ENCODE data around the gene ADAMTS16.

The ADAMTS16 gene

DNA sequence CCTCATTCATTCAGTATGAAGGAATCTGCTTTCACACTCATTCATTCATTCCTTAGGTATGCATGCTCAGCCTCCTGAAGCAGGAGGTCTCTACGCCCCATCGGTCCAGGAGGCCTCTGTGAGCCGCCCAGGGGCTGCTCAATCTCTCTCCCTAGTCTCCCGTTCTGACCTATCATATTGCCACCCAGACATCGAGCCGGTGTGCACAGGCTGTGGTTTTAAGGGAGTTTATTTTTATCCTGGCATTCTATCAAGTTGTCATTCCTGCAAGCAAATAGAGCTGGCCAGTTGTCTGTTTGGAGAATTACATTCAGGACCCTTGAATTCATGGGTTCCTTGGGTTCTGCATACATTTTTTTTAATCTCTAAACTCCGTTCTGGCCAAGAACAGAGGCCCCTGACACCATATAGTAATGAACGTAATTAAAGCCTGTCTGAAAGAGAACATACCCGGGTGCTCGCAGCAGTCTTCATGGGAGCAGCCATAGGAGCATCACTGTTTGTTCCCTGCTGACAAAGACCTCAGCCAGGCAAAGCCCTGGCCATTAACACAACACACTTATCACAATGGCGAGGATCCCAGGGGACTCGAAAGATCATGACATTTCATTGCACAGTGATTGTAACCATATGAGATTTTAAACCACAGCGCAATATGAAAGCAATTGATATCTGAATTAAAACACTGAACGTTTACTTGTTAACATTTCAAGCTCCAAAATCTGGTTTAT is 80.9 kb downstream of the ADAMTS16 start:
- in situ Hi-C loops (cut with MboI; ENCODE audit: low sequenced_read_pairs): no loop called here

DNA sequence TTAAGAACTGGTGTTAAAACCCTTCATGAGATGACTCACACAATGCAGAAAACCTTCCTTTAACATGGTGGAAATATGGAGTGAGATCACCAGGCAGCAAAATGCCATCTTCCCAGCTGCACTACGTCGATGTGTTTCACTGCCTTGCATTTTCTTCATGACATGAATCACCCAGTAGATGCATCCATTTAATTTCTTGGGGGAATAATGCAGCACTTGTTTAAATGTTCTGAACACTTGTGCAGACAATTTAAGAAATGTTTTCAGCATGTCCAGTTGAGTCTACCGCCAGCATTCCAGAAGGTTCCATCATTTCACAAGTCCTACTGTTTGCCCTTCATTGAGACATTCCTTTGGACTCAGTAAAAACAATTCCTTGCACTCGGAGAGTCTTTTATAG is 81.6 kb downstream of the ADAMTS16 start:
- in situ Hi-C loops (cut with MboI; ENCODE audit: low sequenced_read_pairs): no loop called here

DNA sequence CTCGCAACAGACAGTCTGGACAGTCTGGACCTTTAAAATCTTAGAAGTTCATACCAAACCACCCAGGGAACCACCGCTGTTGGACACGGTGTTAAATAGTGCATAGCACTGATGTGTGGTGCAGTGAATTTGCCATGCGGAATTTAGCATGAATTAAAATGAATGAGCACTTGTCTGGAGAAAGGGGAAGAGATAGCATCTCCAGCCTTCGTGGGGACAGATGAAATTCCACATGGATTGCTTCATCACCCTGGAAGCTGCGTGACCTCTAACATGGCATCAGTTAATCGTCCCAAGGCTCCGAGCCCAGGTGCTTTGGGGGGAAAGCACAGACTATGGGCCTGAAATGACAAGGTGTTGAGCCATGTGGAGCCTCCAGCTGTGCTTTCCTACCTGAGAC is 91.4 kb downstream of the ADAMTS16 start:
- in situ Hi-C loops (cut with MboI; ENCODE audit: low sequenced_read_pairs): no loop called here

DNA sequence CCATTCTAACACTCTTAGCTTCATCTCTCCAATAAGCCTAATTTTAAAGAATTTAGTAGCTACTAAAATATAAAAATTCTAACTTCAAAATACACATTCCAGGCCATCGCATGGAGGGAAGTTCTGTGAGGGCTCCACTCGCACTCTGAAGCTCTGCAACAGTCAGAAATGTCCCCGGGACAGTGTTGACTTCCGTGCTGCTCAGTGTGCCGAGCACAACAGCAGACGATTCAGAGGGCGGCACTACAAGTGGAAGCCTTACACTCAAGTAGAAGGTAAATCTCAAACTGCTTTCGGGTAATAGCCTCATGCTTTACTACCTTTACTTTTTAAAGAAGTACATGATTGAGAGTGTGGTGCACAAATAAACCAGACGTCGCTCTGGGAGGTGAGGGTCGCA is 94.8 kb downstream of the ADAMTS16 start:
- in situ Hi-C loops (cut with MboI; ENCODE audit: low sequenced_read_pairs): no loop called here

GRCh38 chr5:5235685-5236084 is 95.6 kb downstream of the ADAMTS16 start:
- in situ Hi-C loops (cut with MboI; ENCODE audit: low sequenced_read_pairs): no loop called here

DNA sequence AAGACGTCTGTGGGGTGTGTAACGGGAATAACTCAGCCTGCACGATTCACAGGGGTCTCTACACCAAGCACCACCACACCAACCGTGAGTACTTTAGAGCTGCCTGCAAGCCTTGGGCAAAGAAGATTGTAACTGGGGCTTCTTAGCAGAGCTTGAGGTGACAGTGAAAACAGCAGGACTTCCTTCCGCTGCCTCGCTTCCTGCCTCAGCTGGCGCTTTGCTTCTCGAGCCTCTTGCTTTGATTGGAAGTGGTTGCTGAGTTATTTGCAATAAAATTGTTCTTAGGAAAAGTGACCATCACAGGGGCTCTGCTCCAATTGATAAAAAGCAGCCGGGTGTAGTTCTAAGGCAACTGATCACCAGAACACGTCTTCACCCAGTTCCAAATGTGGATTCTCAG is 99.1 kb downstream of the ADAMTS16 start:
- in situ Hi-C loops (cut with MboI; ENCODE audit: low sequenced_read_pairs): no loop called here

- in situ Hi-C loops (cut with MboI; ENCODE audit: low sequenced_read_pairs): no loop called here
Measured at GRCh38 chr5:5240234-5240633, 100.1 kb downstream of the ADAMTS16 start.

DNA sequence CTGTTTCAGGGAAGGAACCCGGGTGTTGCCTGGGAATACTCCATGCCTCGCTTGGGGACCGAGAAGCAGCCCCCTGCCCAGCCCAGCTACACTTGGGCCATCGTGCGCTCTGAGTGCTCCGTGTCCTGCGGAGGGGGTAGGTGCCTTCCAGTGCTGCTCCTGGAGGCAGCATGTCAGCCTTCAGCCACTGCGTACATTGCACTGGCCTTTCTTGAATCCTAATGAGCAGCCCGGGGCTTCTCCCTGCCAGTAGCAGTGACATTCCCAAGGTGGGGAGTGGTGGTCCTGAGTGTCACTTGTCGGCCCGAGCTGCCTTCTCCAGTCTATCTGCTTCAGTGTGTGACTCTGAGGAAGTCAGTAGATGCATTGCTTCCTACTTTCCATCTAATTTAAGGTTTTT is 101.9 kb downstream of the ADAMTS16 start:
- in situ Hi-C loops (cut with MboI; ENCODE audit: low sequenced_read_pairs): no loop called here

GRCh38 chr5:5246736-5247135 is 106.6 kb downstream of the ADAMTS16 start:
- in situ Hi-C loops (cut with MboI; ENCODE audit: low sequenced_read_pairs): no loop called here

DNA sequence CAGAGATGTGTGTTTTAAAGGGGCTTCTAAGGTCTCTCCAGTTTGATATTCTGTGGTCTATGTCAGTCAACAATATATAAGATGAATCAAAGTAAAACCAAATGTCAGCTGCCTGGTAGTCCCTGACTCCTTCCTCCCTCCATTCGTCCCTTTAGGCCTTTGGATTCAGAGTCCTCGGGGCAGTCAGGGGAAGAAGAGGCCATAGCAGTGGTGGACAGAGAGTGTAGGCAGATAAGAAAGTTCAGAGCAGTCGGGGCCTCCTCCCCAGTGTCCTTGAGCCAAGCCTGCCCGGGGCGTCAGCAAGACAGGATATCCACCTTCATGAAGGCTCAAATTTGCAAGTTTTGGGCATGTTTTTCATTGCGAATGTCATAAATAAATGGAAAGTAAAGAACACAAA is 110.6 kb downstream of the ADAMTS16 start:
- in situ Hi-C loops (cut with MboI; ENCODE audit: low sequenced_read_pairs): no loop called here

- in situ Hi-C loops (cut with MboI; ENCODE audit: low sequenced_read_pairs): no loop called here
Measured at GRCh38 chr5:5252106-5252505, 112.0 kb downstream of the ADAMTS16 start.

- in situ Hi-C loops (cut with MboI; ENCODE audit: low sequenced_read_pairs): no loop called here
Measured at GRCh38 chr5:5257353-5257752, 117.2 kb downstream of the ADAMTS16 start.

GRCh38 chr5:5258564-5258963 is 118.4 kb downstream of the ADAMTS16 start:
- in situ Hi-C loops (cut with MboI; ENCODE audit: low sequenced_read_pairs): no loop called here

GRCh38 chr5:5264727-5265126 is 124.6 kb downstream of the ADAMTS16 start:
- in situ Hi-C loops (cut with MboI; ENCODE audit: low sequenced_read_pairs): no loop called here

GRCh38 chr5:5266297-5266696 is 126.2 kb downstream of the ADAMTS16 start:
- in situ Hi-C loops (cut with MboI; ENCODE audit: low sequenced_read_pairs): no loop called here

- in situ Hi-C loops (cut with MboI; ENCODE audit: low sequenced_read_pairs): no loop called here
Measured at GRCh38 chr5:5270161-5270560, 130.0 kb downstream of the ADAMTS16 start.

DNA sequence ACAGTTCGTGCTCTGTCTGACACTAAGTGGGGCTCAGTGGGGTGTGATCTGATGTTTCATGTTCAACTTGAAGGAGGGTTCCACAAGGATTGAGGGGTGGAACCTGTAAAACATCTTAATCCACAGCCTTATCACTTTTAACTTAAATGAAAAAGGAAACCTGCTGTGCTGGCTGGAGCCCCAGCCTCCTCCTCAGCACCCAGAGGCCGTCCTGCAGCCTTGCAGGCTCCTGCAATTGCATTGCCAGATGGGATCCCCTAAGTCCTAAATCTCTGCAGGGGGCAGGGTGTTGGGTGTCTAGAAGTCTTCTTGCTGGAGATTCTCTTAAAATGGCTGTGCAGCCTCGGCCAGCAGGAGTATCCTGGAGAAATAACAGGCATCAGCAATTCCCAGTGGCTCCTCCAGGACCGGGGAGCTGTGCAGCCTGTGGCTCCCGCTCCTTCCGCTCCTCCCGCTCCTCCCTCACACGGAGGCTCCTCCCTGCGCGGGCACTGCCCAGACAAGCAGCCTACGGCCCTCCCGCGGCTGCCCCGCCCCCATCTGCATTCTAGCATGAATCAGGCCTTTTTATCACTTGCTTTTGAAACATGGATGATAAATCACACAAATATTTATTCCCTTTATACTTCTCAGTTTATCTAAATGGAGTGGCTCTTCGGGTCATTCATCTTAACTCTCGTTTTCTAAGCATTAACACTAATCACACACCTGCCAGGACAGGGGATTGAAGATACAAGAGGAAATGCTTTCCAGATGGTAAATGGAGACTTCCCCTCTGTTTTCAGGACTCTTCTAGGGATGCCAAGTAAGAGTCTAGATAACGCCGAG is 131.0 kb downstream of the ADAMTS16 start:
- in situ Hi-C loops (cut with MboI; ENCODE audit: low sequenced_read_pairs): no loop called here

GRCh38 chr5:5271786-5272321 is 131.7 kb downstream of the ADAMTS16 start:
- in situ Hi-C loops (cut with MboI; ENCODE audit: low sequenced_read_pairs): no loop called here

- in situ Hi-C loops (cut with MboI; ENCODE audit: low sequenced_read_pairs): no loop called here
Measured at GRCh38 chr5:5273398-5273797, 133.3 kb downstream of the ADAMTS16 start.

GRCh38 chr5:5273976-5274375 is 133.8 kb downstream of the ADAMTS16 start:
- in situ Hi-C loops (cut with MboI; ENCODE audit: low sequenced_read_pairs): no loop called here

- in situ Hi-C loops (cut with MboI; ENCODE audit: low sequenced_read_pairs): no loop called here
Measured at GRCh38 chr5:5275211-5275610, 135.1 kb downstream of the ADAMTS16 start.

DNA sequence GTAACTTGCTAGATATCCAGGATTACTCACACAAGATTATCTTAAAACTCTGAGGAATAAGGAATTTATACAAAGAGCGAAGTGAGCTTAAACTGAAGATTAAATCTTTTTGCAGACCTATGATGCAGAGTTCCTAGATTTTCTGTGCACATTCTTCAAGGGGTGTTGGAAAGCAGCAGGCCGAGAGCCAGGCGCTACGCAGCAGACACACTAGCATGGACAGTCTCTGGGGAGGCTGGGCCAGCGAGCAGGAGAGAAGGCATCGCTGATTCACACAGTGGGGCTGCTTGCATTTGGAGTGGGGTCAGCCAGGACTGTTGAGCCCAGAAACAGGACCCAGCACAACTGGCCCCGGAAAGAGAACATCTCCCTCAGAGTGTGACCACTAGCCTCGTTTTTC is 136.3 kb downstream of the ADAMTS16 start:
- in situ Hi-C loops (cut with MboI; ENCODE audit: low sequenced_read_pairs): no loop called here
